Natural killer cell (primary cell): ENCODE measurements around the gene CRIM1. TPM values are rescaled to one million over a fixed set of nuclear protein-coding genes. Genes with fewer than 3 reads are reported as not detected.

Experiments used
- ATAC-seq, 3 donors: fragments of 150-1000 bp in 2 of 3; fragments of 200-7000 bp in 1 of 3; cut with Tn5 transposase; 1 replicate in 1 of 3; 2 replicates in 2 of 3; pipeline ENCODE4 v1.10.0; 2021; ENCODE audit warnings: mild to moderate bottlenecking in 2 of 3, moderate library complexity in 2 of 3
- DNase-seq, 2 donors: peaks; one replicate each; pipeline versions ENCODE4 v3.0.0 to v3.0.0-alpha.2; 2013 to 2021; ENCODE audit warnings: mixed read lengths in 1 of 2
- H3K27ac ChIP-seq: one replicate; pipeline ENCODE4 v1.5.1; 2013; ENCODE audit warnings: mild to moderate bottlenecking, low read length
- H3K27me3 ChIP-seq: one replicate; pipeline ENCODE4 v1.6.1; 2013; ENCODE audit warnings: low read length; ENCODE audit not compliant: control insufficient read depth, insufficient read depth
- H3K36me3 ChIP-seq: one replicate; pipeline ENCODE4 v1.6.1; 2013; ENCODE audit warnings: low read length; ENCODE audit not compliant: control insufficient read depth, insufficient read depth
- H3K4me1 ChIP-seq: one replicate; pipeline ENCODE4 v1.6.1; 2013; ENCODE audit warnings: low read length; ENCODE audit not compliant: control insufficient read depth, insufficient read depth
- H3K4me3 ChIP-seq: one replicate; pipeline ENCODE4 v1.5.1; 2013; ENCODE audit warnings: low read length
- H3K9me3 ChIP-seq: one replicate; pipeline ENCODE4 v1.6.1; 2013; ENCODE audit warnings: low read length; ENCODE audit not compliant: control insufficient read depth, insufficient read depth
- H3K27ac Mint-ChIP-seq, 2 donors: one replicate each; pipeline ENCODE4 v1.8.0; 2022; ENCODE audit warnings: mild to moderate bottlenecking in 2 of 2, mixed read lengths in 2 of 2, moderate library complexity in 1 of 2
- H3K27me3 Mint-ChIP-seq, 2 donors: one replicate each; pipeline ENCODE4 v1.8.0; 2022; ENCODE audit warnings: low read depth in 2 of 2, mixed read lengths in 2 of 2
- H3K36me3 Mint-ChIP-seq: one replicate; pipeline ENCODE4 v1.8.0; 2022; ENCODE audit warnings: mixed read lengths
- H3K4me1 Mint-ChIP-seq, 2 donors: one replicate each; pipeline ENCODE4 v1.8.0; 2022; ENCODE audit warnings: mixed read lengths in 2 of 2
- H3K4me3 Mint-ChIP-seq: one replicate; pipeline ENCODE4 v1.8.0; 2022; ENCODE audit warnings: mild to moderate bottlenecking, moderate library complexity, mixed read lengths
- H3K9me3 Mint-ChIP-seq, 2 donors: one replicate each; pipeline ENCODE4 v1.8.0; 2022; ENCODE audit warnings: mixed read lengths in 2 of 2
- WGBS: methylation state at CpG from one replicate; pipeline ENCODE4 v1.1.7; 2013; ENCODE audit warnings: missing lambda C conversion rate; ENCODE audit not compliant: insufficient coverage; 5-methylcytosine and 5-hydroxymethylcytosine counted together
- intact Hi-C: fragments of 100-400 bp; cut with micrococcal nuclease; formaldehyde crosslinking; loops from one replicate; pipeline ENCODE4 v1.14.2; 2022
- total RNA-seq, 4 donors: library from RNA; stranded (reverse); fragments of 120-200 nt in 1 of 4; gene quantifications; one replicate each; pipeline versions ENCODE4 v1.2.3 to v1.2.4, GENCODE V29; 2013 to 2022
- TF ChIP-seq, protein P1 (sequence below): fragments of 200-600 bp; IDR thresholded peaks from one replicate; pipeline ENCODE4 v1.8.0; 2022; ENCODE audit warnings: antibody characterized with exemption

Gene CRIM1
- total RNA-seq, 3 donors from 2014 or later (not counting 1 experiment from before 2014, with no cell fraction given) = 19.3 to 34.1 (median 32.9) TPM

DNA sequence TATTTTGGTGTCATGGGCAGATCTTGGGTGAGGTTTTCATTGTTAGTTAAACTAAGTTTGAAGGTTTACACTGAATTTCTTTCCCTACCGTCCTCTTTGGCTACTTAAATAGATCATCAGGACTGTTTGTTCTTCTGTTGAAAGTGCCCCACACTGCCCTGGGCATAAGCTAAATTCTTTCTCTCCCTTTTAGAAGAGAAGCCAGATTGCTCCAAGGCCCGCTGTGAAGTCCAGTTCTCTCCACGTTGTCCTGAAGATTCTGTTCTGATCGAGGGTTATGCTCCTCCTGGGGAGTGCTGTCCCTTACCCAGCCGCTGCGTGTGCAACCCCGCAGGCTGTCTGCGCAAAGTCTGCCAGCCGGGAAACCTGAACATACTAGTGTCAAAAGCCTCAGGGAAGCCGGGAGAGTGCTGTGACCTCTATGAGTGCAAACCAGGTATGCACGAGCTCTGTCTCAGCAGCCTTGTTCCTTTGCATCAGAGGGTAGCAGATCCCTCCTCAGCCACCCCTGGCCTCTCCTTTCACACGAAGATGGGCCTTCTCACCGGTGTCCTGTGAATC, 85.6 kb downstream of the CRIM1 start:
- Mint-ChIP-seq H3K4me3 (peak overlapping the region; percentile 79), H3K9me3 (no peaks in the 10 kb centered on the region), H3K36me3 (peaks cover 6% of the 10 kb centered on the region), H3K27me3 (no peaks in the 10 kb centered on the region), H3K27ac (peak overlapping the region; percentile 57 to 80), H3K4me1 (peaks cover 23 to 26% of the 10 kb centered on the region in 2 donors)
- intact Hi-C loops = no loop called here
- 91% methylated on average over 13 of the region's 13 CpGs for WGBS
- Histone ChIP-seq H3K4me1 (peaks cover 6% of the 10 kb centered on the region), H3K4me3 (no peak overlapping the region), H3K36me3 (peaks cover 11% of the 10 kb centered on the region), H3K27me3 (no peaks in the 10 kb centered on the region), H3K27ac (no peak overlapping the region), H3K9me3 (no peaks in the 10 kb centered on the region)
- TF ChIP-seq, protein P1, sequence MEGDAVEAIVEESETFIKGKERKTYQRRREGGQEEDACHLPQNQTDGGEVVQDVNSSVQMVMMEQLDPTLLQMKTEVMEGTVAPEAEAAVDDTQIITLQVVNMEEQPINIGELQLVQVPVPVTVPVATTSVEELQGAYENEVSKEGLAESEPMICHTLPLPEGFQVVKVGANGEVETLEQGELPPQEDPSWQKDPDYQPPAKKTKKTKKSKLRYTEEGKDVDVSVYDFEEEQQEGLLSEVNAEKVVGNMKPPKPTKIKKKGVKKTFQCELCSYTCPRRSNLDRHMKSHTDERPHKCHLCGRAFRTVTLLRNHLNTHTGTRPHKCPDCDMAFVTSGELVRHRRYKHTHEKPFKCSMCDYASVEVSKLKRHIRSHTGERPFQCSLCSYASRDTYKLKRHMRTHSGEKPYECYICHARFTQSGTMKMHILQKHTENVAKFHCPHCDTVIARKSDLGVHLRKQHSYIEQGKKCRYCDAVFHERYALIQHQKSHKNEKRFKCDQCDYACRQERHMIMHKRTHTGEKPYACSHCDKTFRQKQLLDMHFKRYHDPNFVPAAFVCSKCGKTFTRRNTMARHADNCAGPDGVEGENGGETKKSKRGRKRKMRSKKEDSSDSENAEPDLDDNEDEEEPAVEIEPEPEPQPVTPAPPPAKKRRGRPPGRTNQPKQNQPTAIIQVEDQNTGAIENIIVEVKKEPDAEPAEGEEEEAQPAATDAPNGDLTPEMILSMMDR = no peak
- ATAC-seq (no peak), DNase-seq (no peak)

DNA sequence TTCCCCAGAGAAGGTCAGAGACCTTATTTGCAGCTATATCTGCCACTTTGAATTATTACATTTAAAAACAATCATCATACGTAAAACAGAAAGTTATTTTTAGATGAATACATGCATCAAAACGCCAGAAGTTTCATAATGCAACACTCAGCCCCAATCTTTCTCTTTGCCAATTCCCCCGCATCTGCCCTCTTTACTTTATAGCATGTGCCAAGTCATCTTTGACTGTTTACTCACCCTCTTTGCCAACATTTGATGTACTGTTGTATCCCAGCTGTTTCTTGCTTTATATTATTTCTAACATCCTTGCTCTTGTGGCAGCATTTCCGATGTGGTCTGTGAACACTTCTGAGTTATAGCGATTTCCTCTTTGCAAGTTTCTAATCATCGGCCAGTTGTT, 86.2 kb downstream of the CRIM1 start:
- H3K27me3 ChIP-seq = no peaks in the 10 kb centered on the region
- TF ChIP-seq, protein P1 = no peak
- peak; percentile 12 to 62 (median 30) for ATAC-seq

GRCh38 chr2:36444216-36444936, 88.8 kb downstream of the CRIM1 start:
- H3K27ac Mint-ChIP-seq = no peak overlapping the region

More for the DNA sequence above, 86.2 kb downstream of the CRIM1 start:
- WGBS = 6% methylated on average over 6 of the region's 6 CpGs
- Histone ChIP-seq H3K36me3 (peaks cover 11% of the 10 kb centered on the region), H3K4me3 (no peak overlapping the region), H3K27ac (no peak overlapping the region), H3K9me3 (no peaks in the 10 kb centered on the region), H3K4me1 (peaks cover 6% of the 10 kb centered on the region)
- Mint-ChIP-seq H3K4me1 (peaks cover 23 to 26% of the 10 kb centered on the region in 2 donors), H3K9me3 (no peaks in the 10 kb centered on the region), H3K27ac (peak overlapping the region; percentile 57 to 80), H3K27me3 (no peaks in the 10 kb centered on the region), H3K36me3 (peaks cover 6% of the 10 kb centered on the region), H3K4me3 (peak overlapping the region; percentile 79)
- intact Hi-C loops = no loop called here
- DNase-seq = no peak

More at GRCh38 chr2:36444216-36444936, 88.8 kb downstream of the CRIM1 start:
- Mint-ChIP-seq H3K36me3 (peaks cover 6% of the 10 kb centered on the region), H3K4me1 (peaks cover 21 to 24% of the 10 kb centered on the region in 2 donors), H3K27me3 (no peaks in the 10 kb centered on the region), H3K4me3 (no peak overlapping the region), H3K9me3 (no peaks in the 10 kb centered on the region)
- ATAC-seq (no peak), DNase-seq (no peak)
- H3K36me3 ChIP-seq = peaks cover 18% of the 10 kb centered on the region
- TF ChIP-seq, protein P1 = no peak
- WGBS = 86% methylated on average over 6 of the region's 7 CpGs
- peaks cover 6% of the 10 kb centered on the region for H3K4me1 ChIP-seq
- H3K9me3 ChIP-seq = no peaks in the 10 kb centered on the region
- no peak overlapping the region for H3K4me3 ChIP-seq
- H3K27me3 ChIP-seq = no peaks in the 10 kb centered on the region
- intact Hi-C loops = no loop called here
- no peak overlapping the region for H3K27ac ChIP-seq
